Measurements from ENCODE around the gene SPINK8.
"Not testable (repeated sequence)": the region's sequence is repeated elsewhere in the genome, so short reads cannot be mapped to it uniquely, and the experiment has no call there.

SPINK8 gene

DNA sequence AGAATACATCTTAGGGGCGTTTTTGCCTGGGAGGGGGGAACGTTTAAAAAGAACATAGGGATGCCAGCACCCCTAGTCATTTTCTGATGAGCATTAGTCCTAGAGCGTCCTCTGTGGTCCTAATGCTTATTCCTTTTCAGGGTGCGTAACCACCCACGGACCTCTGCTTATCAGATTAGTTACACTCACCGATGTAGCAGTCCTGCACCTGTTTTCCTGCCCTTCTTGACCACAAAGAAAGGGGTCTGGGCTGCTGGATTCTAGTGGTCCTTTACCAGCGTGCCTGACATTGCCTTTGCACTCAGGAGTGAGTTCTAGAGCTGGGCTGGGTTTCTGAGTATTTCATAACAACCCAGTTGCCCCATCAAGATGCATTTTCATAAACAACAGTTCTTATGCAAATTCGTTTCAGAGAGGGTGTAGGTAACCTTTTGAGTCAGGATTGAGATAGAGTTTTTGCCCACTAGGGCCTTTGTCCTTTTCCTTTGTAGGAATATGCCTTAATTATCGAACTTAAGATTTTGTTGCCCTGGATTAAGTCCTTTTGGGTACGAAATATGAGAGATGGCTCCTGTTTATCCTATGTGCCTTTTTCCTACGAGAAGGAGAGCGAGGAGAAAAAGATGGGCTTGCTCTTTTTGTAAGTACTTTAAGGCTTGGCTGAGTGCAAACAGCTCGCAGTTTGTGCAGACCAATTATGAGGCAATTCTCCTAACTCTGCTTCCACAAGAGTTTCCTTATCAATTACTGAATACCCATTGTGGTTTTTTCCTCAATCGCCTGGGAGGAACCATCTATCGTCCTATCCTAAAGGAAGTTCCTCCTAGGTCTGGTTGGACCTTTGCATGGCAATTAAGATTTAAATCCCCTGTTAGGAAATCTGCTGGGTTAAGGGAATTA is at the start of gene SPINK8:
Gene SPINK8 (minus strand): TSS at position 316 of the 900 bp plus-strand sequence. CDS start 5,320 bp downstream, outside the sequence.
- not testable (repeated sequence) for DNase-seq (ENCODE audit: low spot score)

DNA sequence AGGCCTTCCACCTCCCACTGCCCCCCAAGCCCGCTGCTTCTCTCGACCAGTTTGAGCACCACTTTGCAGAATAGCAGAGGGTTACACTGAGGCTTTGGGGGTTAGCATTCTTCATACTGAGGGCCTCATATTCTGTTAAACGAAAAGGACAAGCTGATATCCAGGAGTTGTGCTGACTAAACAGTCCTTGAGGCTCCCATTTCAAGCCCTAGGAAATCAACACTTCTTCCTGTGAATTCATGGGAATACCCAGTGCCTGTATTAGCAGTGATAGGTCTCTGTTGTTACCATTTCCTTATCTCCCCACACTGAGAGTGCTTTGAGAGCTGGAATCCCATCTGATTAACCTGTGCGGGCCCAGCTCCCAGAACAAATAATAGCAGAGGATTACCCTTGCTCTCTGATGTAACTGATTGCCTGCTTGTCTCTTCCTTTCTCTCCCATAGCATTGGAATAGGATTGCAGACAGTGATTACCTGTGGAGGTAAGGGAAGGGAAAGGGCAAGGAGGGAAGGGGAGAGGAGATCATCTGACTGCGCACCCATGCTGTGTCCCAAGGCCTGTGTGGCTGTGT is 39.5 kb upstream of the SPINK8 start:
- no peak for DNase-seq (ENCODE audit: low spot score)

DNA sequence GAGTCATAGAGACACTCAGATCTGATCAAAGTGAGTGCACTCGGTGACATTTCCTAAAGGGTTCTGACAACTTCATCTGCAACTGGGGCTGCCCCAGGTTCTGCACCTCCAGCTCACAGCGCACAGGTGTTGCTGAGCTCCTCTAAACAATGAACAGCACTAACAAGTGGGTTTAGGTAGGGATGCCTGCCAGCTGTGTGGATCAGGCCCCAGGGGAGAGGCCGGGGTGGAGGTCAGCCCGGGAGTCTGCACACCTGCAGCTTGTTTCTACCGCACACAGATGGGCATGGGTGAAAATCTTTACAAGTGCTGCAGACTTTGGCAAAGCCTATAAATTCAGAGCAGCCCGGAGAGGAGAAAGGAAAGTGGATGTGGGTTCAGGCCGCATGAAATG is 38.9 kb upstream of the SPINK8 start:
- DNase-seq (ENCODE audit: low spot score): no peak

DNA sequence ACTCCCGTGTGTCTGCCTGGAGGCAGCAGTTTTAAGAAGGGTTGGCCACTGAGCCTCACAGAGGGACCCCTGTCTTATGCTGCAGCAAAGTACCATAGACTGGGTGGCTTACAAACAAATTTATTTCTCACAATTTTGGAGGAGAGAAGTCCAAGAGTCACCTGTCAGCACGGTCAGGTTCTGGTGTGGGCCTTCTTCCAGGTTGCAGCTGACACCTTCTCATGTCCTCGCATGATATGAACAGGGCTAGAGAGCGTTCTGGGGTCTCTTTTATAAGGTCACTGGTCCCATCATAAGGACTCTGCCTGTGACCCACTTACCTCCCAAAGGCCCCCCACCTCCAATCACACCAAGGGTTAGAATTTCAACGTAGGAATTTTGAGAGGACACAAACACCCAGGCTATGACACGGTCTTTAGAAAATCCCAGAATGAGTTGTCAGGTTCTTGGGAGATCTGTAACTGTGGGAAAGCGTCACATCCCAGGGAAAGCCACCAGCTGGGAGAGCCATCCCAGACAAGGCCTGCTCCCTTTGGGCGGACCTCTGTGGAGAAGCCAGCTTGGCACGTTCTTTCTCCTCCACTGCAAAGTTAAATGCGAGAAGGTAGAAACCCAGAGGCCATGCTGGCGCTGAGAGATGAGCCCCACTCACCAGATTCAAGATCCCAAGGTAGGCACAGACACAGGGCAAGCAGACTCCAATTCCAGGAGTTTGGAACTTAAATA is 38.4 kb upstream of the SPINK8 start, which contains the start of gene FBXW12:
Gene FBXW12 (plus strand): TSS at position 569 of the 726 bp plus-strand sequence. CDS start 549 bp downstream, outside the sequence.
- no peak for DNase-seq (ENCODE audit: low spot score)

DNA sequence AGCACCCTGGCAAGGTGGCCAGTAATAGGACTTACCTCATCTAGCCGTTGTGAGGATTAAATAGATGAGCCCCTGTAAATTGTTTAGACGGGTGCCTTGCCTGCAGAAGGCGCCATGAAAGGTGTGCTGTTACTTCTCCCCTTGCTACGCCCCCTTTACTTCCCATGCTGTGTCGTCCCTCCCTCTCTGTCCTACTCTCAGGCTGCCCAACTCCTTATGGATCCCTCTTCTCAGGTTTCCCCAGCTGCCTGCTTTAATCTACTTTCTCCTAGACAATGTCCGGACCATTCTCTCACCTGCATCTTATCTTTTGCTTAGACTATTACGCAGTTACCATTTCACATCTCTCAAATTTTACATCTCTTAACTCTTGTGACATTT is 36.9 kb upstream of the SPINK8 start:
- DNase-seq (ENCODE audit: low spot score): no peak

DNA sequence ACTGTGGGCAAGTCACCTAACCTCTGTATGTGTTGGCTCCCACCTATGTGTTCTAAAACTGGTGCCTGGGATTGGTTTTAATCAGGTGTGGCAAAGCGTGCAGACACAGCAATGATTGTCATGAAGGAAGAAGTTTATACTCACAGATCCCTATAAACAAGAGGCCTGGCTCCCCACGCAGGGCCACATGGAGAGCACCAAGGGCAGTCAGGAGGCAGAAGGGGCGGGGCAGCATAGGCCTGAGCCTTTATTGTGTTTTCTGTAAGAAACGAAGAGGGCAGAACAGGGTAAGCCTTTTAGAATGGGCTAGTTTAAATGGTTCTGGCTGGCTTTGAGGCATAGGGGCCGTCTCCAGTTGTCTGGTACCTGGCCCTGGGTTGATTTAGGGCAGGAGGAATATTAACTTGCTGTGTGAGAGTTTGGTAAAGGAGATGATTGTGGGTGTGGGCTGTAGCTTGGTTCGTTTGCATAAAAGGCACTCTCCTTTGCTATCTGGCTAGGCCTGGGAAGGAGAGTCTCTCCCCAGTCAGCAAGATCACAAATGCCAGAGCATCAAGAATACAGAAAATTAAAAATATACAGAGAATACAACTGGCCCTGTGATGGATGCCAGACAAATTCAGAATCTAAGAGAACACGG is 36.4 kb upstream of the SPINK8 start:
- DNase-seq (ENCODE audit: low spot score): no peak

DNA sequence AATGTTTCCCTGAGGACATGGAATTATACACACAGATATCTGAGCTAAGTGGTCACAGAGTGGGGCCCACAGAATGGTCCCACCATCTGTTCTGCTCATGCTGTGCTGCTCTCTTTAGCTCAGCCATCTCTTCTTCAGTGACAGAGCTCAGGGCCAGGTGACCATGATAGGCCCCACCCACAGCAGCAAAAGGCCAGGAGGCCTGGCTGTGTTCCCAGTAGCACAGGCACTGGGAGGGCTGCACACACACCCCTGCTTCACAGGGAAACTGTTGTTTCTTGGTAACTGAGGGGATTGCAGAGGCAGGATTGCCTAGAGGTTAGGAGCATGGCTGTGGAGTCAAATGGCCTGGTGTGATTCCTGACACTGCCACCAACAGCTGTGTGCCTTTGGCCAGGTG is 33.7 kb upstream of the SPINK8 start:
- DNase-seq (ENCODE audit: low spot score): no peak

DNA sequence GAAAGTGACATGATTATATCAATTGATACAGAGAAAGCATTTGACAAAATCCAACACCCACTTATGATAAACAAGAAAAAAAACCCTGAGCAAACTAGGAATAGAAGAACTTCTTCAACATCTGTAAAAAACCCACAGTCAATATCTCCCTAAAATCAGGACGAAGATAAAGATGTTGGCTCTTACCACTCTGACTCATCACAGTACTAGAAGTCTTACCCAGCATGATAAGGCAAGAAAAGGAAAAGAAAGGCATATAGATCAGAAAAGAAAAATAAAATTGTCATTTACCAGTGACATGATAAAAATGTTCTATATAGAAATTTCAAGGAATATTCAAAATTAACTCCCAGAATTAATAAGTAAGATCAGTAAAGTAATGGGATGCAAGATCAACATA is 31.4 kb upstream of the SPINK8 start:
- DNase-seq (ENCODE audit: low spot score): no peak

DNA sequence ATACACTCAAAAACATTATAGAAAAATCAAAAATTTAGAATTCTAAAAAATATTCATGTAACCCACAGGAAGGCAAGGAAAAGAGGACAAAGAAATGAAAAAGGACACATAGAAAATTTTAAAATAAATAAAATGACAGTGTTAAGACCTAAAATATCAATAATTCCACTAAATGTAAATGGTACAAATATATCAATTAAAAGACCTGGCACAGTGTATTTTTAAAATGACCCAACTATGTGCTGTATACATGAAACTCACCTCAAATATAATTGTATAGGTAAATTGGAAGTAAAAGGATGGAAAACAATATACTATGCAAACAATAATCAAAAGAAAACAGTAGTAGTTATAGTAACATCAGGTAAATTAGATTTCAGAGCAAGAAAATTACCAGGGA is 28.5 kb upstream of the SPINK8 start:
- DNase-seq (ENCODE audit: low spot score): no peak

DNA sequence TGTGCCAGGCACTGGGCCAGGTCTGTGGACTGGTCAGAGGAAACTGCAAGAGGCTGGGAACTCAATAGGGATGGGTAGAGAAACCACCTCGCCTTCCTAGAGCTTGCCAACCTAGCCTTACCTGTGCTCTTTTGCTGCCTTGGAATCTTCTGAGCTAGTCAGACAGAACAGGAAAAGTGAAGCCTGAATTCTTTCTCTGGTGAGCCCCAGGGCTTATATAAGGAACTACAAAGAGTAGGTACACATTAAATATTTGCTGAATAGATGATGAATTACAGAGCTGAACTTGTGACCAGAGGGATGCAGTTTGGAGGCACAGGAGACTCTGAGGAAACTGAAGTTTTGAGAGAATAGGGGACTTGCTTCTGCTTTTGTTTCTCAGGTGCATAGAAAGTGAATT is 23.0 kb upstream of the SPINK8 start:
- peak; percentile 7 for DNase-seq (ENCODE audit: low spot score)

DNA sequence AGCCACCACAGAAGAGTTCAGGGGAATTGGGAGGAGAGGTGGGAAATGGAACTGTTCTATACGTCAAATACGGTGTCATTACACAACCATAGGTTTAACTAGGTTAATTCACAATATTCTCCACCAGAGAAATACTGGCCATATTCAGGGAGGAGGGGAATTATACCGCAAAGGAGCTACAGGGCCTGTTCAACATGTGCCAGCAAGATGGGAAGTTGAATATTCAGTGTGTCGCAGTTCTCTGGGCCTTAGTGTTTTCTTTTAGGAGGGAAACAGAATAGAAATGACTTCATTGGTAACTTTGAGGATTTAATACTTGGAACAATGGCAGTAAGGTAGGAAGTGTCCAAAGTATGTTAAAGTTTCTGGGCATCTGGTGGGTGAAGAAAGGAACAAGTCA is 20.5 kb upstream of the SPINK8 start:
- DNase-seq (ENCODE audit: low spot score): no peak

DNA sequence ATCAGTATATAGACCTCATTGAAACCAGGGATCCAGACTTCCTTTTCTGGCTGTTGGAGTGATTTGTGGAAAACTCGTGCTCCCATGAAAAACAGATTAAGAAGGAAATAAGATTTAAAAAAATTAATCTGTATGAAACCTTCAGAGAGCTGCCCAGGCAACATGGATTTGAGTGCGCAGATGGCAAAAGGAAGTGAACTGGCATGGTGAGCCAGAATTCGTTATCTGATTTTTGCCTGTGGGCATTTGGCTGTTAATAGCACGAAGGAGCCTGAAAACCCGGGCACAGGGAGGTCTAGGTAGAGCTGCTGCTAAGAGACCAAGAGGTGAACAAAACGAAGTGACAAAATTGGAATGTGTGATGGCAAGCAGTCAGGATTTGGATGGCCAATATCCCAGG is 19.1 kb upstream of the SPINK8 start:
- DNase-seq (ENCODE audit: low spot score): no peak

DNA sequence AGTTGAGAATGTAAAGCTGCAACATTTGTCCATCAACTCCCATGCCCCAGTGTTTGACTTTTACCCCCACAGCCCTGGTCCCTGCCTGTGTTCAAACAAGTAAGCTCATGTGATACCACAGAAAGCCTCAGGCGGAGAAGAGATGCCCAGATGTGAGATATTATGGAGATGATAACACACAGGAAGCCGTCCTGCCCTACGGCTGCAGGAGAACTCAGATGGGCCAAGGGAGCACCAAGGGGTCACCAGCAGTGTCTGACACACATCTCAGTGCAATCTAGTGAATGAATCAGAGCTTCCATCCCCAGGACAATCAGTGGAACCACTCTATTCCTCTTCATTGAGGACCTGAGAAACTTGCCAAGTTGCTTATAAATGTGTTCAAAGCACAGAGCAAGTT is 14.0 kb upstream of the SPINK8 start:
- no peak for DNase-seq (ENCODE audit: low spot score)

DNA sequence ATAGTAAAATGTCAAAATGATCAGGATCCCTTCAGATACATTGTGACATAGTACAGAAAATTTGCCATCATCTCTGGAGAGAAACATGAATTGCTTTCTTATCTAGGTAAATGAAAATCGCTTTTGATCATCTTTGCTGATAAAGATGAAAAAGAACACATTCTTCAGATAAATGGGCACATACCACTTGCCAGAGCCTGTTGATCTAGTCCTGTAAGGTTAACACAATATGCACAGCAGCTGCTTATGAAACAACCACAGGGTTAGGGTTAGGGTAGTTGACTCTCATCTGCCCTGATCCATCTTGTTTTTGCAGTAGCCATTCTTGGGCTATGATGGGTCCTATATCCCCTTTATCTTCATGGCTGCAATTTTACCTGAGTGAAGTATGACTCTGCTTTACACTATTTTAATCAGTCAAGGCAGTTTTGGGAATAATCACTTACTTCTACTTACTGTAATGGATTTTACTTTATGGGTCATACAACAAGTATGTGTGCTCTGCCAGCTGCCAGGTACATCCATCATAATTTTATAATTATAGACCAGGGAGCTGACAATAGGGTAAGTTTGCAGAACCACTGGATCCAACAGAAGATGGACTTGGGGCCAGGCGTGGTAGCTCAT is 12.6 kb upstream of the SPINK8 start:
- DNase-seq (ENCODE audit: low spot score): no peak

DNA sequence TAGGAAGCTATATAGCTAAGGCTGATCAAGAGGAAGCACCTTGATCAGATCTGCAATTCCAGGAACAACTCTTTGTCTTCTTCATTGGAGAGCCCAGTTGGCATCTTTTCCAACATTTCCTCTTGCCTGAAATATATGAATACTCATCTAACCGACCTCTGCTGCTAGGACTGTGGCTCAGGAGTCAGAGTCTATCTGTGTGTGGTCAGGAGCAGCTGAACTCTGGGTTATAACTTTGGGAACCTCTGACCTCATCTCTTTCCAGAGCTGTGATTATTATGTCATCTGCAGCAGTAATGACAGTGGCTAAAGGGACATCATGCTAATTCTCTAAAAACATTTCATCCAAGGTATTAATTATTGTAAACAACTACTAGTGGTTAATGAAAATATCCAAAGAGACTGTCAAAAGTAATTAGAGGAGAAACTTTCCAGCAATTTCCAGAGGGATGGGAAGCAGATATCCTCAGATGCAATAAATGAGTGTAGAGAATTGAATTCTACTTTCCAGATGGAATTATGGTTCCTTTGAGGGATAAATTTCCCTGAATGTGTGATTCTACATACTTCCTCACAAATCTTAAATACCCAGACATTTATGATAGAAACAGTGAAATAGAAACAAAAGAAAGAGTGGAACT is 11.5 kb upstream of the SPINK8 start:
- DNase-seq (ENCODE audit: low spot score): no peak

DNA sequence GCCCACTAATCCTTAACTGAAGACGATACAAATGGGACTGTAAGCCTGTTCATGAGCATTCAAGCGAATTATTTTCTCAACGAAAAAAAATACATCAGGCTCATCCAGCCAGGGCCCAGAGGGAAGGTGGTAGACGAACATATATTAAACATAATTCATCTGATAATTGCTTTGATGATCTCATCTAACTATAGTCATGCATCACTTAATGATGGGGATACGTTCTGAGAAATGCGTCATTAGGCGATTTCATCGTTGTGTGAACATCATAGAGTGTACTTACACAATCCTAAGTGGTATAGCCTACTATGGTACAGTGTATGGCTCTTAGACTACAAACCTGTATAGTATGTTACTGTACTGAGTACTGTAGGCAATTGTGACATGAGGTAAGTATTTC is 10.0 kb upstream of the SPINK8 start:
- DNase-seq (ENCODE audit: low spot score): no peak

DNA sequence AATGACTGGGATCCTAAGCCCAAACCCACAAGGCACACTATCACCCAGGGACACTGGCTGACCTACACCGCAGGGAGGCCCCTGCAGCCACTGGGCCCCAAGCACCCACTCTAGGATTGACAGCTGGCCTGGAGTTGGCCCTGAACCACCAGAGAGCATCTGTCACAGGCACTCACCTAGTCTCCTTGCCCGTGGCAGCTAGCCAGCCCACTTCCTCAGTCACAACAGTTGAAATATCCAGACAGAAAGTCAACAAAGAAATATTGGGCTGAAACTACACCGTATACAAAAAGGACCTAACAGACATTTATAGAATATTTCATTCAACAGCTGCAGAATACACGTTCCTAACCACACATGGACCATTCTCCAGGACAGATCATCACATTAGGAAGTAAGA is 5.2 kb upstream of the SPINK8 start:
- DNase-seq (ENCODE audit: low spot score): no peak

DNA sequence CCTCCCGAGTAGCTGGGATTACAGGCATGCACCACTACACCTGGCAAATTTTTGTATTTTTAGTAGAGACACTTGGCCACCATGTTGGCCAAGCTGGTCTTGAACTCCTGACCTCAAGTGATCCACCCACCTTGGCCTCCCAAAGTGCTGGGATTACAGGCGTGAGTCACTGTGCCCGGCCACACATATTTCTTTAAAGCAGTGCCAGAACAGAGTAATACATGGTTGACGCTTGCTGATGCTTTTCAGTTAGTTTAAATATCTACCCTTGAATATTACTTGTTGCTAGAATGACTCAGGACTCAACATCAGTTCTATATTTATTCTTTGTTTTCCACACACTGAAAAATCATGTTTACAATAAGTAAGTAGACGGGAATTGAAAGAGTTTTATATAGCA is 4.1 kb upstream of the SPINK8 start:
- not testable (repeated sequence) for DNase-seq (ENCODE audit: low spot score)

DNA sequence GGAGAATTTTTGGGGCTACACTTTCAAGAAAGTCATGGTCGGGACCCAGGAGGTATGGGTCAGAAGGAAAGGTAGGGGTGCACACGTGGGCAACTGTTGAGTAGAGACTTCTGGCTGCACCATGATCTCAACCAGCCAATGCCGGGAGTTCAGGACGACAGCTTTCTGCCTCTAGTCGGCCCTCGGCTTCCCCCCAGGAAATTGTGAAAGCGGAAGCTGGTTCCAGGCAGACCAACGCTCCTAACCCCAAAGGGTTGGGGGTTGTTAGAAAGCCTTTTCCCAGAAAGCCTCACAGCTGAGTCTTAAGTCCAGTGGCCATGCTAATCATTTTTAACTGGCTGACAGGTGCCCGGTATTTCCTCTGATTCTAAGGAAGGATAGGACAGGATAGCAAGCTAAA is 1.8 kb upstream of the SPINK8 start:
- not testable (repeated sequence) for DNase-seq (ENCODE audit: low spot score)

DNA sequence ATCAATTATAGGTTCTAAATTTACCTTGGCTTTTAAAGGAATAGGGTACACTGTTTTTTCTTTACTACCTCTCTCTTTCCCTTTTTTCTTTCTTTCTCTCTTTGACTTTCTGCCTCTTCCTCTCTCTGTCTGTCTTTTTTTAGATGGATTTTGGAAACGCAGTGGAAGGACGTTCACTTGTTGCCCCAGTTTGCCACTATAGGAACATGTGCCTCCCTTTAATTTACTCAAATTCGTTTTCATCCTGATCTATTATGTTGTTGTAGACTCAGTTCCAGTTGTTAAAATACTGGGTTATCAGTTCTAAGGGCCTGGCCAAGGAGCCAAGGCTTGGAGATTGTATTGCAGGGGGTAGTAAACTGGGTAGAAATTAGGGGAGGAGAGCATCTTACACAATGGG is 1.1 kb upstream of the SPINK8 start:
- DNase-seq (ENCODE audit: low spot score): no peak

DNA sequence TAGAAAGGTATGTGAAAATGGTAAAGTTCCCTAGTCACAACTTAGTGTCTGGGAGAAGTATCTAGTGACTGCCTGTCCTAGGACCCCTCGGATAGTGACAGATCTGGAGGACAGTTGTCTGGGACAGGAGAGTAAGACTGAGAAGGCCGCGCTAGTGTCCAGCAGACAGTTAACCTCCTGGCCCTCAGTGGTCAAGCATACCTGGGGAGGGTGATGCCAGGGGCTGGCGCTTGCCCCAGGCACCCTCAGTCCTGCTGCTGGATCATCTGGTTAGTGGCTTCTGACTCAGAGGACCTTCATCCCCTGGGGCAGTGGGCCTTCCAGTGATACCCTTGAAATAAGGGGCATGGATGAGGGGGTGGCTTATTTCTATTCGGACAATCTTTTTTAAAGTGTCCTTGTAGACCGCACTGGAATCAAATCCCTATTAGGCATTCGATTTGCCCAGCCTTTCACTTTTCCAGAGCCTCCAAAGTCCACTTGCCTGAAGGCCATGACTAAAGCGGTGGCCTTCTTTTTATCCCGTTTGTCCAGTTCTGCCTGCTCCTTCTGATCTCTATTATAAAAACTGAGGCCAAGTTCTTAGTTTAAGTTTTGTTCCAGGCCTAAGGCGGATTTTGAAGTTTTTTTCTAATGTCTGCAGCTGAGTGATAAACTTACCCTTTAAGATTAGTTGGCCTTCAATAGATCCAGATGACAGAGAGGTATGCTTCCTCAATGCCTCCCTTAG is 1.6 kb downstream of the SPINK8 start:
- not testable (repeated sequence) for DNase-seq (ENCODE audit: low spot score)

All from ecto neural progenitor cell (in vitro differentiated cells).